Stromal cell of bone marrow (primary cell): Measurements from ENCODE around the gene ADGRG1.
"Not testable (repeated sequence)": the region's sequence is repeated elsewhere in the genome, so short reads cannot be mapped to it uniquely, and the experiment has no call there.

Experiments used
- DNase-seq: peaks from one replicate; pipeline ENCODE4 v3.0.0-alpha.2; 2012; ENCODE audit warnings: low read depth

ADGRG1 gene

DNA sequence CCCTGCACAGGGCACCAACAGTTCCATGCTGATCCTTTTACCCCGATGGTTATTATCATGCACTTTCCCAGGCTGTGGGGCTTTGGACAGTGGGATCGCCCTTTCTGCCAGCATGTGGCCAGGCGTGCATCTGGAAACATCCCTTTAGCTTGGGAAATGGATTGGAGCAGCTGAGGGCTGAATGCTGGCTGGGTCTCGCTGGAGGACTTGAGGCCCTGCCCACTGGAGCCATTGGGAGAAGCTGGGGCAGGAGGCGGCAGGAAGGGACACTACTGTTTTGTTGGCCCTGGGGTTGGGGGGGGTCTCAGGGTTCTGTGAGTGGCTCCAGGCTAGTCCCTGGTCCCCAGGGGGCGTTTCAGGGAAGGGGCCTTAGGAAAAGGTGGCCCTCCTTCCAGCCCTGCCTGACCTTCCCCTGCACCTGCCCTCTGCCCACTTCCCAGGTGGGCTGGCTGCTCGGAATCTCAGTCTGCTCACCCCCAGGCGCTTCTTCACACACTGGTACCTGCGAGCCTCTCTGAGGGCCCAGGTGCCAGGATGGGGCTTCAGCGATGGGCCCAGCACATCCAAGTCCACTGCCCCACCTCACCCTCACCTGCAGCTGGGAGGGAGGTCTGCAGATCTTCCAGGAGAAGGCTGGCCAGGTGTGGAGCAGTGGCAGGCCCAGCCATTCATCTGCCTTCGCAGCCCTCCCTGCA, 38.1 kb downstream of the ADGRG1 start:
- no peak for DNase-seq

GRCh38 chr16:57667048-57667525, 38.7 kb downstream of the ADGRG1 start:
- no peak for DNase-seq

DNA sequence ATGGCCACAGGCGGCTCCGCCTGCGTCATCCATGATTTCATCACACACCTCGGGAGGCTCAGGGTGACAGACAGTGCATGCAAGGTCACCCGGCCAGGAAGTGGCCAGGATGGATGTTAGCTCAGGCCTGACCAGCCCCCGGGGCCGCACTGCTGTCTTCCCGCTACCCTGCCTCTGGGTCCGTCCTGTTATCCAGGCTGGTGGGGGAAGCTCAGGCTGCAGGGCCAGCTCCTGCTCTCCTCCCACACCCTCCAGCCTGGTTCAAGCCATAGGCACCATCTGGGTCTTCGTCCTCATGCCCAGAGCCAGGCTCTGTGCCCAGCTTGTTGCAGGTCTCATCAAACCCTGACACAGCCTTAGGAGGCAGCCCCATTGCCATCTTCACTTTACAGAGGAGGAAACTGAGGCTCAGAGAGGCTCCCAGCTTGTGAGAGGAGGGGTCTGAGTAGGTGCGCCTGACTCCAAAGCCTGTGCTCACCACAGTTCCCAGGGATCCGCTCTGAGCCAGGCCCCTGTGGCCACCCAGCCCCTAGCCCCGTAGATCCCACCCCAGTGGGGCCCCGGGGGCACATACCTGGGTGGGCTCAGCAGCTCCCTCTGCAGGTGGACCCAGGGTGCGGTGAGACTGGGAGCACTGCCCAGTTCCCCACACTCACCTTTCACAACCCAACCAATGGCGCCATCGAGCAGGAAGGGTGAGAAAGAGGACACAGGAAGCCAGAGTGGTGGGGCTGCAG, 39.3 kb downstream of the ADGRG1 start:
- no peak for DNase-seq

GRCh38 chr16:57668263-57668571, 39.8 kb downstream of the ADGRG1 start, which contains the start of gene ADGRG3:
Gene ADGRG3, plus strand, starts transcription at chr16:57668306. Its CDS starts 42 bp downstream, at chr16:57668348.
- DNase-seq, result no peak

DNA sequence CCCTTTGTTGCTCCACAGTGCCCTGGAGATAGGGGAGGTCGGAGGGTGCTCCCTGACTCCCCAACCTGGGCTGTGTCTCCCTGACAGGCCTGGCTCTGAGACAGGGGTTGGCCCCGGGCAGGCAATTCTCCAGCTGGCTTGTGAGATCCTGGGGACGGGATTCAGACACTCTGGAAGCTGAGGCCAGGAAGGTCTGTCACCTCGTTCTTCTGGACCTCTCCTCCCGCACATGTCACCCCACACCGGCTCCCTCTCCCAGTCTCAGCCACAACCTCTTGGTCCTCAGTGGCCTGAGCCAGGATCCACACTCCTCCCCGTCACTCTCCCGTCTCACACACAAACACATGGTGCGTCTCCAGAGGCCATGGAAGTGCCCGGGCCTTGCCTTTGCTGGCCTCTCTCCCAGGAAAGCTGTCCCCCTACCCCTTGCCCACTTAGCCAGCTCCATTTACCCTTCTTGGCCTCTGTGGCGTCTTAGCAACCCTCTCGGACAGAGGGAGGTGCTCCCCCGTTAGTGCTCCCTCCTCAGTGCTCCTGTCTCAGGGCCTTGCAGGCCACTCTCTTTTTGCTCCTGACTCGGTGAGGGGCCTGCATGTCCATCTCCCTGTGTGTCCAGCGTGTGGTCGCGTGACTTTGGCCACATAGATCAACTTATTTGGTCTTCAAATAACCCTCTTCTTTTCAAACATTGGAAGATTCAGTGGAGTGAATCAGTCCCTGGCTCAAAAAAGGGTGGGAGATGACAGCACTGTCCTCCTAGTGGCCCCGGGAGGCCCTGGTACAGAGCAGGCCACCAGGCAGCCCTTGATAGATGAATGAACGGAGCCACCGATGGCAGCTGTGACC, 40.4 kb downstream of the ADGRG1 start:
- DNase-seq, result no peak

GRCh38 chr16:57669476-57670162, 41.2 kb downstream of the ADGRG1 start:
- DNase-seq, result no peak

GRCh38 chr16:57670196-57670595, 41.8 kb downstream of the ADGRG1 start:
- no peak for DNase-seq

DNA sequence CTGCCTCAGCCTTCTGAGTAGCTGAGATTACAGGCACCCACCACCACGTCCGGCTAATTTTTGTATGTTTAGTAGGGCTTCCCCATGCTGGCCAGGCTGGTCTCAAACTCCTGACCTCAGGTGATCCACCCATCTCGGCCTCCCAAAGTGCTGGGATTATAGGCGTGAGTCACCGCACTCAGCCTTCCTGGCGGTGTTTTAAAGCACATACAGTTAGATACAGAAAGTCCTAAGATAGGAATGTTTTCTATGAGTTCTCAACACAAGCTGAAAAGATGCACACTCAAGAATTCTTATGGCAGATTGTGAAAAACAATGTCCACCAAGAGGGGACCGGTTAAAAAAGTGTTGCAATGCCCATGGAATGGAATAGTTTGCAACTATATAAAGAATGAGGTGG, 43.0 kb downstream of the ADGRG1 start:
- not testable (repeated sequence) for DNase-seq

- no peak for DNase-seq
Observed at GRCh38 chr16:57672416-57672815, 44.0 kb downstream of the ADGRG1 start.

DNA sequence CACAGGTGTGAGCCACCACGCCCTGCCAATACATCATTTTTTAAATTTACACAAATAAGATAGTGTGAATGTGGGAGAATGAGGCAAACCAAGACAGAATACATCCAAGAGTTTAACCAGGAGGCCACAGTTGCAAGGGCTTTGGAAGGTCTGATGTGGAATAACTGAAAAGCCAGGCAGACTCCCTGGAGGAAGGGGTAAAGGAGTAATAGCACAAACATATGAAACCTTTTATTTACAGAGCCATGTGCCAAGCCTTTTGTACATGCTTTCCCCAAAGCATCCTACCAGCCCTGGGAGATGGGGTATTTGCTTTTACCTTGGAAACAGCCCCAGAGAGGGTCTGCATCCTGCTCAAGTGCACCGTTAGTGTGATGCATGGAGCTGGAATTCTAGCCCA, 44.4 kb downstream of the ADGRG1 start:
- no peak for DNase-seq

GRCh38 chr16:57675741-57676551, 47.5 kb downstream of the ADGRG1 start:
- DNase-seq, result no peak

- DNase-seq, result no peak
Observed at GRCh38 chr16:57676553-57677085, 48.2 kb downstream of the ADGRG1 start.

DNA sequence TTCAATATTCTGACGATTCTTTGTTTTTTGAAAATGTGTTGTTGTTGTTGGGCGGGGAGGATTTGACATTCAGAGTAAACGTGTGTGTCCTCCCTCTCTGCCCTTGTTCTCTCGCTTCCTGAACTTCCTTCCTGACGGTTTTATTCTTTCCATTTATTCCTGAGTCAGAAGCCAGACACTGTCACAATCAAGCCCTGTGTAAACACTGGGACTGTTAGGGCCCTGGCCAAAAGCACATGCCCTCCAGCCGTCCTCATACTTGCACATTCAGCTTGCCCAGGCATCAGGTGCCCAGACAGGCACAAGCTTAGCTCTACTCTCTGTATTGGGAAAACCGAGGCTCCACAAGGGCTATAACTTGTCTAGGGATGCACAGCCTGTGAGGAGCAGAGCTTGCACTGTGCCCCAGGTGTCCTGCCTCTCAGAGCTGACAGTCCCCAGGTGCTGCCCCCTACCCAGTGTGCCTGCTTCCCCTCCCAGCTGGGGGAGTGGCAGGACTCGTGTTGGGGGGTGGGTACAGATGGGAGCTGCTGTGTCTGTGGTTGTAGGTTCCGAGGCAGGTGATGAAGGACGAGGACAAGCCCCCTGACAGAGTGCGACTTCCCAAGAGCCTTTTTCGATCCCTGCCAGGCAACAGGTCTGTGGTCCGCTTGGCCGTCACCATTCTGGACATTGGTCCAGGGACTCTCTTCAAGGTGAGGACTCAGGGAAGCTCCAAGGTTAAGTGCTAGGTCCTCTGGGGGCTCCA, 49.4 kb downstream of the ADGRG1 start:
- no peak for DNase-seq

DNA sequence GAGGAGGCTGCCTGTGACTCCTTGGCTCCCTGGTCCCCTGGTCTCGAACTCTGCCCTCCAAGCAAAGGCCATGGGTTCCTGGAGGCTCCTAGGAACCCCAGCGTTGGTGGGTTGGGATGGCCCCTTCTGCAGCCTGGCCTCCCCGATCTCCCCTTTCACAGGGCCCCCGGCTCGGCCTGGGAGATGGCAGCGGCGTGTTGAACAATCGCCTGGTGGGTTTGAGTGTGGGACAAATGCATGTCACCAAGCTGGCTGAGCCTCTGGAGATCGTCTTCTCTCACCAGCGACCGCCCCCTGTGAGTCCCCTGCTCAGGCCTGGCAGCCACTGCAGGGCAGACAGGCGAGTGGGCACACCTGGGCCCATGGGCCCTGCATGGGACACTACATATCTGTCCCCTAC, 50.6 kb downstream of the ADGRG1 start:
- no peak for DNase-seq

DNA sequence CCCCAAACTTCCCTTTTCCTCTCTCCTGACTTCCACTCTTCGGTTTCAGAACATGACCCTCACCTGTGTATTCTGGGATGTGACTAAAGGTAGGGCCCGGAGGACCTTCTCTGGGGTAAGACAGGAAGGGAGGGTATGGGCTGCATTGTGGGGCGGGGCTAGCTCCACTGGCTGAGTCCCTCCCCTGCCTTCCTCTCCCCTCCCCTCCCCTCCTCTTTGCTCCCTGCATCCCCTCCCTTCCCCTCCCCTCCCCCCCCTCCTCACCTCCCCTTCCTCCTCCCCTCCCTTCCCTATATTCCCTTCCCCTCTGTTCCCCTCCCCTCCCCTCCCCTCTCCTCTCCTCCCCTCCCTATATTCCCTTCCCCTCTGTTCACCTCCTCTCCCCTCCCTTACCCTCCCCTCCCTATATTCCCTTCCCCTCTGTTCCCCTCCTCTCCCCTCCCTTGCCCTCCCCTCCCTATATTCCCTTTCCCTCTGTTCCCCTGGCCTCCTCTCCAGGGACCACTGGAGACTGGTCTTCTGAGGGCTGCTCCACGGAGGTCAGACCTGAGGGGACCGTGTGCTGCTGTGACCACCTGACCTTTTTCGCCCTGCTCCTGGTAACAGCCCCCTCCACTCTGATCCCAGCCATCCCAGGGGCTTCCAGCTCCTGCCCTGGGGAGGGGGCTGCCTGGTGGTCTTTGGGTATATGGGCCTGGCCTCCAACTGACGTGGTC, 51.5 kb downstream of the ADGRG1 start:
- no peak for DNase-seq

GRCh38 chr16:57680842-57681375, 52.5 kb downstream of the ADGRG1 start:
- DNase-seq, result no peak

- no peak for DNase-seq
Observed at GRCh38 chr16:57681950-57682728, 53.7 kb downstream of the ADGRG1 start.

DNA sequence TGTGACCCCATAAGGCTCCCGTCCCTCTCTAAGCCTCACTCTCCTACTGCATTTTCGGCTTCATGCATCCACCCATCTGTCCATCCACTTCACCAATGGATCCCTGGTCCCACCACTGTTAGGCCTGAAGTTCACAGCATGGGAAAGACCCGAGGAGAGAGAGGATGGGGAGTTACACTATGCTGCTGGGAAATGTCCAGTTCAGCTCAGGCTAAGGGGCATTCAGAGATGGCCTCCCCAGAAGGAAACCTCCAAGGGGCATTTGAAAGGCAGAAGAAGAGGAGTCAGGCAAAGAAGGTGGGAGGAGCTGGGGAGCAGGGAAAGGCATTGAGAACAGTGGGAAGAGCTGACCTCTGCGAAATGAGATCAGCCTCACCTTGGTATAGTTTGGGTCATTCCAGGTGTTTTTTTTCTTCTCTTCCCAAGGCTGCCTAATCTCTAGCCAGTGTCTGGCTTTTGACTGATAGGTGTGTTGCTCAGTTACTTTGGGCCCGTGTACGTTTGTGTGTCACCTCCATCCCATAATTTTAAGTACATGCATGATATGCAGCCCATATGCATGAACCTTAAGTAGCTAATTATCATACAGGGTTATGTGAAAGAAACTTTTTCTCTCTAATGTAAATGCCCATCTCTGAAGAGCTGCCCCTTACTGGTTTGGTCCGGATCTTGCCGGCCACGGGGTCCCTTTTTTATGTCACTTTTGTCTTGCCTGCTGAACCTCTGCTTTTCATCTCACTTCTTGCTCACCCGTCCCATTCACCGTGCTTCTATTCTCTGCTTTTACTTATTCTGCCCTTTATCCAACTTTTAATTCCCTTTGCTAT, 54.6 kb downstream of the ADGRG1 start:
- no peak for DNase-seq
